Peyer's patch (tissue), 4 donors: ENCODE measurements around the gene FAM237B. TPM values are rescaled to one million over a fixed set of nuclear protein-coding genes. Genes with fewer than 3 reads are reported as not detected.
A peak's percentile ranks its signal among the peaks of the same experiment; 100 is the strongest.

Experiments used
- DNase-seq, 3 donors: peaks; one replicate each; pipeline ENCODE4 v3.0.0-alpha.2; 2017 to 2019
- H3K27ac ChIP-seq, 4 donors: fragments of 200-600 bp; sonication (generic); one replicate each; pipeline ENCODE4 v1.5.1; 2016 to 2019
- H3K27me3 ChIP-seq, 2 donors: fragments of 200-600 bp; sonication (generic); one replicate each; pipeline ENCODE4 v1.5.1; 2019
- H3K36me3 ChIP-seq, 3 donors: fragments of 200-600 bp; sonication (generic); one replicate each; pipeline ENCODE4 v1.5.1; 2016 to 2019
- H3K4me1 ChIP-seq, 4 donors: fragments of 200-600 bp; sonication (generic); one replicate each; pipeline ENCODE4 v1.5.1; 2016 to 2019
- H3K4me3 ChIP-seq, 4 donors: fragments of 200-600 bp; sonication (generic); 1 replicate in 3 of 4; 2 replicates in 1 of 4; pipeline ENCODE4 v1.5.1; 2016 to 2019; ENCODE audit warnings: mild to moderate bottlenecking in 1 of 4
- H3K9me3 ChIP-seq, 4 donors: fragments of 200-600 bp; sonication (generic); one replicate each; pipeline ENCODE4 v1.5.1; 2016 to 2019; ENCODE audit warnings: mild to moderate bottlenecking in 1 of 4
- CTCF ChIP-seq, 6 experiments: fragments of 450-650 bp in 4 of 6; fragments of 200-600 bp in 2 of 6; sonication (generic) in 1 of 6; IDR thresholded peaks; one replicate each; pipeline ENCODE4 v1.5.1; 2017 to 2019; ENCODE audit warnings: antibody characterized with exemption in 6 of 6, mild to moderate bottlenecking in 3 of 6, moderate library complexity in 1 of 6
- POLR2A ChIP-seq, 2 donors: fragments of 450-650 bp; IDR thresholded peaks; one replicate each; pipeline ENCODE4 v1.5.1; 2017; ENCODE audit warnings: antibody characterized with exemption in 2 of 2, mild to moderate bottlenecking in 2 of 2, moderate library complexity in 2 of 2
- total RNA-seq, 4 donors: library from RNA; depleted of rRNA; stranded (reverse); fragments of >200 nt; gene quantifications; one replicate each; pipeline ENCODE4 v1.1.0, GENCODE V29; 2016

Gene FAM237B
- total RNA-seq, 4 donors from 2014 or later: not detected

GRCh38 chr7:90309872-90310271 lies 11.2 kb downstream of the FAM237B start:
- no peaks in the 10 kb centered on the region for H3K27me3 ChIP-seq
- TF ChIP-seq CTCF (IDR thresholded peaks at IDR 0.05) (no peak), POLR2A (IDR thresholded peaks at IDR 0.05) (no peak)
- H3K9me3 ChIP-seq: no peaks in the 10 kb centered on the region
- H3K36me3 ChIP-seq: no peaks in the 10 kb centered on the region
- H3K4me1 ChIP-seq: no peaks in the 10 kb centered on the region
- H3K27ac ChIP-seq: no peak overlapping the region
- no peak overlapping the region for H3K4me3 ChIP-seq
- DNase-seq: no peak

DNA sequence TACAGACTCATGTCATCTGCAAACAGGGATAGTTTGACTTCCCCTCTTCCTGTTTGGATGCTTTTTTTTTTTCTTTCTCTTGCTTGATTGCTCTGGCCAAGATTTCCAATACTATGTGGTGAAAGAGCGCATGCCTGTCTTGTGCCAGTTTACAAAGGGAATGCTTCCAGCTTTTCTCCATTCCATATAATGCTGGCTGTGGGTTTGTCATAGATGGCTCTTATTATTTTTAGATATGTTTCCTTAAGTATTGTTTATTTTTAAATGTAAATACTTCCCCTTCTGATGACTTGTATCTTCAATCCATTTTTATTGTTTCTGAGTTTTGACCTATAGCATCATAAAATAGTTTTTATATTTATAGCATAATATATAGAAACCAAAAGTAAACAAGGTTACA lies 17.9 kb downstream of the FAM237B start:
- Histone ChIP-seq H3K27me3 (no peaks in the 10 kb centered on the region), H3K36me3 (no peaks in the 10 kb centered on the region), H3K27ac (no peak overlapping the region), H3K4me1 (no peaks in the 10 kb centered on the region), H3K9me3 (no peaks in the 10 kb centered on the region), H3K4me3 (no peak overlapping the region)
- no peak for DNase-seq
- no peak for TF ChIP-seq CTCF (IDR thresholded peaks at IDR 0.05)
- TF ChIP-seq POLR2A (IDR thresholded peaks at IDR 0.05): no peak

DNA sequence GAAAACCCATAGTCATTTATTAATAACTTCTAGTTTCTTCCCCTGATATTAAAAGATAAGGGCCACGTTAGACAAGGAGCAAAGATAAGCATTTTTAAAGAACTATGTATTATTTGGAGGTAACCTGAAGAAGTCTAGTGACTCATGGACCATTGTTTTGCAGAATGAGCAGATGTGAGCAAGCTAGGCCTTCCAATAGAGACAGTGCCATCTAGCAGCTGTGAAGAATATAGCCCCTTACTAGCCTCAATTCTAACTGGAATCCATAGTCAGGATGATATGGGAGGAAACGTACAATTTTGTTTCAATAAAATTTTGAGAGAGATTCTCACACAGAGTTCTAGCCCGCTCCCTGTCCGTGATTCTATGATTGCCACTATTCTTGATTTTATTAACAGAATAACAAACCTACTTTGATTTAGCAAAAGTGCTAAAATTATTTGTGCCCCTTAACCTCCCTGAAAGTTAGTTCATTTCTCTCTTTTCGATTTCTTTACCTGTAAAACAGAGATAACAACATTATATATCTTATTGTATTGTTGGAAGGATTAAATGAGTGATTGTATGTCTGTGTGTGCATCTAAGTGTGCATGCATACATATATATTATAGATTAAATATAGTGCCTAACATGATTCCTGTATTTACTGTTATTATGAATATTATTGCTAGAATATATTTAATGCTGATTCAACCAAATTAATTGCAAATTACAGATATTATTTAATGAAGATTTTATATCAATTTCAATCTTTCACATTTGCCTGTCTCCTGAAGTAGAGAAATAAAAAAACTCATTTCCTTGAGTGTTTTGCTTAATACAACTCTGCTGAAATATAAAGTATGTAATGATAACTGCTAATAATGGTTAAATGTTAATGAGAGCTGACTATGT lies 22.7 kb downstream of the FAM237B start:
- peak in 4 of 6 experiments; percentile 44 to 62 (median 50) for TF ChIP-seq CTCF (IDR thresholded peaks at IDR 0.05)
- TF ChIP-seq POLR2A (IDR thresholded peaks at IDR 0.05): no peak
- DNase-seq: no peak
- H3K4me3 ChIP-seq: no peak overlapping the region
- H3K4me1 ChIP-seq: no peaks in the 10 kb centered on the region
- no peaks in the 10 kb centered on the region for H3K9me3 ChIP-seq
- no peaks in the 10 kb centered on the region for H3K27me3 ChIP-seq
- H3K36me3 ChIP-seq: no peaks in the 10 kb centered on the region
- no peak overlapping the region for H3K27ac ChIP-seq

DNA sequence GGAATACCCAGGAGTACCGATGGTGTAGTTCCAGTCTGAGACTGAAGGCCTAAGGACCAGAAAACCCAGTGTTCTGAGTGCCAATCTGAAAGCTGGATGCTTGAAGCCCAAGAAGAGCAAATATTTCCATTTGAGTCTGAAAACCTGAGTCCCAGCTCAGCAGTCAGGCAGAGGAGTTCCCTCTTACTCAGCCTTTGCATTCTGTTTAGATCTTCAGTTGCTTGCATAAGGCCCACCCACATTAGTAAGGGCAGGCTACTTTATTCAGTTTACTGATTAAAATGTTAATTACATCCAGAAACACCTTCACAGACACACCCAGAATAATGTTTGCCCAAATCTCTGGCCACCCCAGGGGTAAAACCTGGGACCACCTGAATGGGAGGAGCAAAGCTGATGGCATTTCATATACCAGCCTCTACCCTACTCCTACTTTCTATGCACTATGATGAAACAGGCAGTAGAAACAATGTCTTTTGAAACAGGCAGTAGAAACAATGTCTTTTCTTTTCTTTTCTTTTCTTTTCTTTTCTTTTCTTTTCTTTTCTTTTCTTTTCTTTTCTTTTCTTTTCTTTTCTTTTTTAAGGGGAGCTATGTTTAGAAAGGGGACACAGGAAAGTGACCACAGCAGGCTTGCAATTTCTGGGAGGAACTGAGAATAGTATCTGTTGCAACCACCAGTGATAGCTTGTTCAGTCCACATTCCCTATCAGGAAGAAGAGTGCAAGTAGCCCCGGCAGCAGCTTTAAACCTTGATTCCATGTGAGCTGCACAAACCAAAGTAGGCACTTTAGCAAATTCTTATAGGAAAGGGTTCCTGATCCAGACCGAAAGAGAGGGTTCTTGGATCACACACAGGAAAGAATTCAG lies 30.6 kb downstream of the FAM237B start:
- no peaks in the 10 kb centered on the region for H3K4me1 ChIP-seq
- DNase-seq: no peak
- H3K27me3 ChIP-seq: no peaks in the 10 kb centered on the region
- TF ChIP-seq CTCF (IDR thresholded peaks at IDR 0.05): no peak
- no peak for TF ChIP-seq POLR2A (IDR thresholded peaks at IDR 0.05)
- no peaks in the 10 kb centered on the region for H3K9me3 ChIP-seq
- peaks cover 0 to 3% (median 0%) of the 10 kb centered on the region in 3 donors for H3K36me3 ChIP-seq
- no peak overlapping the region for H3K27ac ChIP-seq
- no peak overlapping the region for H3K4me3 ChIP-seq

DNA sequence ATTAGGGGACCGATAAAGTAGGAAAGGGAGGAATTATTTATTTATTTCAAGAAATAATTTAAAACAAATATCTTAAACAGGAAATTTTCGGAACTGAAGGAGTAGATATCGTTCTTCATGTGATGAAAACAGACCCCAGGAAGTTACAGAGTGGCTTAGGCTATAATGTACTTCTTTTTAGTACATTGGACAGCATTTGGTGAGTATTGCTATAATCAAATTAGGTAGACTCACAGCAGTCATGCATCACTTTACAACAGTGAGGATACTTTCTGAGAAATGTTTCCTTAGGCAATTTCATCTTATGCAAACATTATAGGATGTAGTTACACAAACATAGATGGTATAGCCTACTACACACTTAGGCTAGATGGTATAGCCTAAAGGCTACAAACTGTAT lies 33.0 kb downstream of the FAM237B start:
- no peak for TF ChIP-seq POLR2A (IDR thresholded peaks at IDR 0.05)
- TF ChIP-seq CTCF (IDR thresholded peaks at IDR 0.05): no peak
- no peak overlapping the region for H3K4me3 ChIP-seq
- H3K36me3 ChIP-seq: peaks cover 0 to 3% (median 0%) of the 10 kb centered on the region in 3 donors
- no peaks in the 10 kb centered on the region for H3K4me1 ChIP-seq
- no peak for DNase-seq
- no peaks in the 10 kb centered on the region for H3K9me3 ChIP-seq
- H3K27me3 ChIP-seq: no peaks in the 10 kb centered on the region
- no peak overlapping the region for H3K27ac ChIP-seq
